A549 treated with Mapracorat at 1 μM for 4 hours (cell line): ENCODE measurements around the gene NUP62CL. TPM values are rescaled to one million over a fixed set of nuclear protein-coding genes. Genes with fewer than 3 reads are reported as not detected.

Source experiments
- total RNA-seq: library from RNA; stranded (reverse); fragments of 200-300 nt; extraction: Qiagen RNA extraction; gene quantifications from 5 replicates; pipeline ENCODE4 v1.2.3, GENCODE V29; 2022

NUP62CL gene
- total RNA-seq = 13.7 to 16.8 TPM (median 15.9 TPM) in 5 replicates

GRCh38 chrX:107205770-107206696 is at the start of gene NUP62CL, which contains the start of gene DNAAF6:
Gene NUP62CL (minus strand): TSS chrX:107206433. CDS start chrX:107175146, 31,287 bp downstream.
Gene DNAAF6 (plus strand): TSS chrX:107206611. CDS start chrX:107212876, 6,265 bp downstream.

GRCh38 chrX:107118322-107119147 is 87.7 kb downstream of the NUP62CL start, which contains the start of gene RBM41:
Gene RBM41 (minus strand): TSS chrX:107118822. CDS start chrX:107118773, 49 bp downstream.

Other genes starting within 250 kb of the NUP62CL start
- 29.7 to 42.8 TPM (median 31.0 TPM) in 5 replicates for gene MORC4, start 206.2 kb downstream of the NUP62CL start, total RNA-seq
- 7.9 to 11.2 TPM (median 10.1 TPM) in 5 replicates for gene RBM41, start 87.6 kb downstream of the NUP62CL start, total RNA-seq
- gene DNAAF6, start 178 bp upstream of the NUP62CL start, total RNA-seq = not detected in 5 replicates
- 0.05 to 0.12 TPM (median 0.08 TPM) in 5 replicates for gene FRMPD3, start 243.2 kb upstream of the NUP62CL start, total RNA-seq